Sigmoid colon (tissue), 3 donors: Measurements from ENCODE around the gene KRTAP10-11.

ENCODE experiments used
- CTCF ChIP-seq, 4 experiments: fragments of 450-650 bp in 3 of 4; fragments of 200-600 bp in 1 of 4; IDR thresholded peaks; one replicate each; pipeline ENCODE4 v1.5.1; 2016 to 2019; ENCODE audit warnings: antibody characterized with exemption in 4 of 4, mild to moderate bottlenecking in 3 of 4, moderate library complexity in 2 of 4
- POLR2A ChIP-seq, 2 donors: fragments of 450-650 bp; IDR thresholded peaks; one replicate each; pipeline ENCODE4 v1.6.1; 2016; ENCODE audit warnings: antibody characterized with exemption in 2 of 2, mild to moderate bottlenecking in 2 of 2, moderate library complexity in 2 of 2

GRCh38 chr21:44644878-44645277 lies 1.3 kb upstream of the KRTAP10-11 start:
- TF ChIP-seq POLR2A (IDR thresholded peaks at IDR 0.05) (no peak), CTCF (IDR thresholded peaks at IDR 0.05) (no peak)
